H9 (cell line): ENCODE data around the gene INPP5A. TPM values are rescaled to one million over a fixed set of nuclear protein-coding genes. Genes with fewer than 3 reads are reported as not detected.

Experiments
- DNase-seq: peaks from one replicate; pipeline ENCODE4 v3.0.0-alpha.2; 2017
- H2AFZ ChIP-seq: one replicate; pipeline ENCODE4 v1.6.1; 2013; ENCODE audit warnings: mild to moderate bottlenecking, low read length, control low read depth, moderate library complexity
- H2AK5ac ChIP-seq: 2 replicates; pipeline ENCODE4 v1.6.1; 2013; ENCODE audit warnings: low read length, control low read depth, mixed read lengths; ENCODE audit not compliant: insufficient read length
- H2BK120ac ChIP-seq: one replicate; pipeline ENCODE4 v1.6.1; 2013; ENCODE audit warnings: low read depth, mild to moderate bottlenecking, low read length, control low read depth, inconsistent platforms; ENCODE audit not compliant: poor library complexity, severe bottlenecking
- H2BK12ac ChIP-seq: 2 replicates; pipeline ENCODE4 v1.6.1; 2013; ENCODE audit warnings: low read length, control low read depth, mixed read lengths, low read depth; ENCODE audit not compliant: insufficient read length
- H2BK15ac ChIP-seq: 2 replicates; pipeline ENCODE4 v1.6.1; 2013; ENCODE audit warnings: low read depth, low read length, control low read depth
- H2BK20ac ChIP-seq: one replicate; pipeline ENCODE4 v1.6.1; 2013; ENCODE audit warnings: low read depth, mild to moderate bottlenecking, low read length, control low read depth, inconsistent platforms; ENCODE audit not compliant: poor library complexity, severe bottlenecking
- H2BK5ac ChIP-seq: 2 replicates; pipeline ENCODE4 v1.6.1; 2013; ENCODE audit warnings: low read length, control low read depth, mixed read lengths; ENCODE audit not compliant: insufficient read length
- H3K14ac ChIP-seq: 2 replicates; pipeline ENCODE4 v1.6.1; 2013; ENCODE audit warnings: low read length, control low read depth; ENCODE audit not compliant: insufficient read depth
- H3K18ac ChIP-seq: 2 replicates; pipeline ENCODE4 v1.6.1; 2013; ENCODE audit warnings: low read depth, mild to moderate bottlenecking, mixed read lengths, low read length, control low read depth; ENCODE audit not compliant: insufficient read length
- H3K23ac ChIP-seq: 2 replicates; pipeline ENCODE4 v1.6.1; 2013; ENCODE audit warnings: low read length, control low read depth, mixed read lengths, low read depth; ENCODE audit not compliant: insufficient read length
- H3K23me2 ChIP-seq: 2 replicates; pipeline ENCODE4 v1.6.1; 2013; ENCODE audit warnings: low read depth, mild to moderate bottlenecking, mixed read lengths, low read length, control low read depth; ENCODE audit not compliant: insufficient read length, poor library complexity, severe bottlenecking
- H3K27ac ChIP-seq: 2 replicates; pipeline ENCODE4 v1.5.1; 2013; ENCODE audit warnings: low read length, control low read depth, mixed read lengths, low read depth; ENCODE audit not compliant: insufficient read length
- H3K27me3 ChIP-seq: 2 replicates; pipeline ENCODE4 v1.6.1; 2013; ENCODE audit warnings: low read length, control low read depth, inconsistent platforms; ENCODE audit not compliant: insufficient read depth
- H3K4ac ChIP-seq: 2 replicates; pipeline ENCODE4 v1.6.1; 2013; ENCODE audit warnings: low read depth, mild to moderate bottlenecking, control low read depth, inconsistent platforms, low read length, moderate library complexity
- H3K4me1 ChIP-seq: 2 replicates; pipeline ENCODE4 v1.6.1; 2013; ENCODE audit warnings: low read length, control low read depth, inconsistent platforms; ENCODE audit not compliant: insufficient read depth
- H3K4me2 ChIP-seq: 2 replicates; pipeline ENCODE4 v1.6.1; 2013; ENCODE audit warnings: low read length, control low read depth, mixed read lengths; ENCODE audit not compliant: insufficient read length, insufficient read depth
- H3K56ac ChIP-seq: 2 replicates; pipeline ENCODE4 v1.6.1; 2013; ENCODE audit warnings: low read depth, mild to moderate bottlenecking, mixed read lengths, low read length, control low read depth; ENCODE audit not compliant: insufficient read length
- H3K79me1 ChIP-seq: 2 replicates; pipeline ENCODE4 v1.6.1; 2013; ENCODE audit warnings: low read depth, mild to moderate bottlenecking, moderate library complexity, low read length, control low read depth, inconsistent platforms; ENCODE audit not compliant: insufficient read depth, poor library complexity, severe bottlenecking
- H3K79me2 ChIP-seq: 2 replicates; pipeline ENCODE4 v1.6.1; 2013; ENCODE audit warnings: low read length, control low read depth, inconsistent platforms; ENCODE audit not compliant: insufficient read depth
- H3K9ac ChIP-seq: 2 replicates; pipeline ENCODE4 v1.6.1; 2013; ENCODE audit warnings: low read length, control low read depth, mixed read lengths; ENCODE audit not compliant: insufficient read length; ENCODE audit errors: extremely low read depth
- H3K9me3 ChIP-seq: one replicate; pipeline ENCODE4 v1.6.1; 2013; ENCODE audit warnings: low read depth, low read length, inconsistent platforms; ENCODE audit not compliant: control insufficient read depth
- H3T11ph ChIP-seq: one replicate; pipeline ENCODE4 v1.6.1; 2013; ENCODE audit warnings: mild to moderate bottlenecking, low read length, control low read depth, inconsistent platforms
- H4K20me1 ChIP-seq: one replicate; pipeline ENCODE4 v1.6.1; 2013; ENCODE audit not compliant: control insufficient read depth, insufficient read length, insufficient read depth
- H4K5ac ChIP-seq: 2 replicates; pipeline ENCODE4 v1.6.1; 2013; ENCODE audit warnings: low read depth, mild to moderate bottlenecking, mixed read lengths, low read length, control low read depth; ENCODE audit not compliant: insufficient read length
- H4K8ac ChIP-seq: replicated peaks from 2 replicates; pipeline ENCODE4 v1.6.1; 2013; ENCODE audit warnings: low read length, control low read depth, mixed read lengths, low read depth; ENCODE audit not compliant: insufficient read length
- H4K91ac ChIP-seq: 2 replicates; pipeline ENCODE4 v1.6.1; 2013; ENCODE audit warnings: low read depth, mild to moderate bottlenecking, moderate library complexity, mixed read lengths, low read length, control low read depth; ENCODE audit not compliant: insufficient read length
- H3K27ac Mint-ChIP-seq, 3 experiments: 2 replicates in 2 of 3; 3 replicates in 1 of 3; pipeline ENCODE4 v1.8.0; 2020 to 2021; ENCODE audit warnings: mixed read lengths in 3 of 3, mild to moderate bottlenecking in 1 of 3, moderate library complexity in 1 of 3
- H3K27me3 Mint-ChIP-seq: 2 replicates; pipeline ENCODE4 v1.8.0; 2021; ENCODE audit warnings: low read depth, mild to moderate bottlenecking, moderate library complexity, mixed read lengths
- H3K36me3 Mint-ChIP-seq, 3 experiments: 2 replicates in 2 of 3; 3 replicates in 1 of 3; pipeline ENCODE4 v1.8.0; 2020 to 2021; ENCODE audit warnings: low read depth in 3 of 3, mixed read lengths in 3 of 3; ENCODE audit not compliant: insufficient read depth in 1 of 3
- H3K4me1 Mint-ChIP-seq, 2 experiments: 2 replicates each; pipeline ENCODE4 v1.8.0; 2020; ENCODE audit warnings: mixed read lengths in 2 of 2
- H3K4me3 Mint-ChIP-seq, 2 experiments: 2 replicates in 1 of 2; 3 replicates in 1 of 2; pipeline ENCODE4 v1.8.0; 2020 to 2021; ENCODE audit warnings: mild to moderate bottlenecking in 2 of 2, mixed read lengths in 2 of 2, moderate library complexity in 1 of 2
- H3K9me3 Mint-ChIP-seq, 2 experiments: 2 replicates in 1 of 2; 3 replicates in 1 of 2; pipeline ENCODE4 v1.8.0; 2020; ENCODE audit warnings: mild to moderate bottlenecking in 2 of 2, mixed read lengths in 2 of 2, moderate library complexity in 1 of 2
- WGBS: extraction: QIAGEN DNeasy Blood & Tissue Kit; methylation state at CpG from one replicate; pipeline ENCODE4 v1.1.7; 2013; ENCODE audit warnings: missing lambda C conversion rate, low lambda C conversion rate, mixed read lengths; ENCODE audit not compliant: insufficient read length; ENCODE audit errors: extremely low coverage; 5-methylcytosine and 5-hydroxymethylcytosine counted together
- total RNA-seq: library from RNA; stranded (reverse); gene quantifications from 2 replicates; pipeline ENCODE4 v1.2.1, GENCODE V29; 2021
- TF ChIP-seq, protein P1 (sequence below): fragments of 200-600 bp; sonication (generic); conservative IDR thresholded peaks from 3 replicates; pipeline ENCODE4 v1.8.0; 2021; ENCODE audit warnings: antibody characterized with exemption, mild to moderate bottlenecking

The INPP5A gene
- total RNA-seq, 1 experiment from 2014 or later, result 17.7 TPM

DNA sequence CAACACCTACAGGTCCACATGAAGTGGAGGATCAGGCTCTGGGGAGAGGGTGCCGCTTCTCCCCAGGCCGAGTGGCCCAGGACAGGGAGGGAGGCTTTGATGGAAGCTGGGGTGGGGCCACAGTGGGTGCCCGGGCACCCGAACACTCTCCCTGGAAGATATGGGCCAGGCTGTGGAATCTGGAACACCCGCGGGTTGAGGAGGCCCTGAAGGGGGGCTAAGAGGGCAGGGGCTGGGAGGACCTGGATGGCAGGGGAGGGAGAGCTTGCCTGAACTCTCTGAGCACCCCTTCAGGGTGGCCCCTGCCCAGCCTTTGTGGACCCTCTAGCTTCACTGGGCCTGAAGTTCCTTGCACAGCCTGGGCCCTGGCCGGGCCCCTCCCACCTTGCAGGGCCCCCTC is 252.9 kb downstream of the INPP5A start:
- Histone ChIP-seq H3K27ac (no peak overlapping the region), H2BK20ac (no peak overlapping the region), H2BK15ac (no peak overlapping the region), H2AK5ac (no peak overlapping the region), H4K8ac (no peak overlapping the region), H3K4ac (no peak overlapping the region), H3K79me2 (no peaks in the 10 kb centered on the region), H3K56ac (no peak overlapping the region), H3T11ph (no peak overlapping the region), H2BK120ac (no peak overlapping the region), H2BK5ac (no peak overlapping the region), H3K14ac (no peak overlapping the region), H3K23ac (no peak overlapping the region), H4K5ac (no peak overlapping the region), H3K4me1 (no peaks in the 10 kb centered on the region), H3K23me2 (peaks cover 7% of the 10 kb centered on the region), H4K20me1 (no peaks in the 10 kb centered on the region), H2AFZ (no peak overlapping the region), H4K91ac (no peak overlapping the region), H3K18ac (no peak overlapping the region), H3K79me1 (no peaks in the 10 kb centered on the region), H3K4me2 (no peak overlapping the region), H3K9ac (no peak overlapping the region), H2BK12ac (no peak overlapping the region), H3K9me3 (no peaks in the 10 kb centered on the region), H3K27me3 (peaks cover 42% of the 10 kb centered on the region)
- no CpG with 5 or more reads among the region's 7 CpGs for WGBS
- TF ChIP-seq, protein P1, sequence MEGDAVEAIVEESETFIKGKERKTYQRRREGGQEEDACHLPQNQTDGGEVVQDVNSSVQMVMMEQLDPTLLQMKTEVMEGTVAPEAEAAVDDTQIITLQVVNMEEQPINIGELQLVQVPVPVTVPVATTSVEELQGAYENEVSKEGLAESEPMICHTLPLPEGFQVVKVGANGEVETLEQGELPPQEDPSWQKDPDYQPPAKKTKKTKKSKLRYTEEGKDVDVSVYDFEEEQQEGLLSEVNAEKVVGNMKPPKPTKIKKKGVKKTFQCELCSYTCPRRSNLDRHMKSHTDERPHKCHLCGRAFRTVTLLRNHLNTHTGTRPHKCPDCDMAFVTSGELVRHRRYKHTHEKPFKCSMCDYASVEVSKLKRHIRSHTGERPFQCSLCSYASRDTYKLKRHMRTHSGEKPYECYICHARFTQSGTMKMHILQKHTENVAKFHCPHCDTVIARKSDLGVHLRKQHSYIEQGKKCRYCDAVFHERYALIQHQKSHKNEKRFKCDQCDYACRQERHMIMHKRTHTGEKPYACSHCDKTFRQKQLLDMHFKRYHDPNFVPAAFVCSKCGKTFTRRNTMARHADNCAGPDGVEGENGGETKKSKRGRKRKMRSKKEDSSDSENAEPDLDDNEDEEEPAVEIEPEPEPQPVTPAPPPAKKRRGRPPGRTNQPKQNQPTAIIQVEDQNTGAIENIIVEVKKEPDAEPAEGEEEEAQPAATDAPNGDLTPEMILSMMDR, result no peak
- no peak overlapping the region for H3K4me3 Mint-ChIP-seq
- H3K4me1 Mint-ChIP-seq, result peaks cover 0 to 2% of the 10 kb centered on the region in 2 experiments; a peak in 1 of 4 replicates
- no peaks in the 10 kb centered on the region for H3K9me3 Mint-ChIP-seq
- H3K27ac Mint-ChIP-seq, result no peak overlapping the region
- peaks cover 63% of the 10 kb centered on the region for H3K27me3 Mint-ChIP-seq
- no peaks in the 10 kb centered on the region for H3K36me3 Mint-ChIP-seq
- no peak for DNase-seq
